Measurements from ENCODE around the gene LPAR5. TPM values are rescaled to one million over a fixed set of nuclear protein-coding genes. Genes with fewer than 3 reads are reported as not detected.

LPAR5 gene
- 4.1 TPM for total RNA-seq

- Histone ChIP-seq H3K4me1 (ENCODE audit: insufficient read depth, low read length) (peaks cover 80% of the 10 kb centered on the region), H3K9me3 (ENCODE audit: low read depth, low read length) (no peaks in the 10 kb centered on the region), H3K27me3 (ENCODE audit: insufficient read depth, low read length) (no peaks in the 10 kb centered on the region), H3K4me3 (ENCODE audit: low read length) (peak within 1 kb of the TSS; percentile 35)
These were observed at the start of gene LPAR5 for GRCh38 chr12:6635856-6636531. LPAR5 (minus strand) TSS chr12:6635959; CDS start chr12:6621248, 14,711 bp downstream.

- Histone ChIP-seq H3K4me3 (ENCODE audit: low read length) (no peak overlapping the region), H3K4me1 (ENCODE audit: insufficient read depth, low read length) (peaks cover 36% of the 10 kb centered on the region), H3K27me3 (ENCODE audit: insufficient read depth, low read length) (no peaks in the 10 kb centered on the region), H3K9me3 (ENCODE audit: low read depth, low read length) (no peaks in the 10 kb centered on the region)
These were observed 48.9 kb upstream of the LPAR5 start for GRCh38 chr12:6684609-6685008.

- Histone ChIP-seq H3K4me3 (ENCODE audit: low read length) (no peak overlapping the region), H3K9me3 (ENCODE audit: low read depth, low read length) (no peaks in the 10 kb centered on the region), H3K4me1 (ENCODE audit: insufficient read depth, low read length) (no peaks in the 10 kb centered on the region), H3K27me3 (ENCODE audit: insufficient read depth, low read length) (no peaks in the 10 kb centered on the region)
These were observed 41.2 kb upstream of the LPAR5 start for GRCh38 chr12:6676962-6677361.

GRCh38 chr12:6672143-6672542, 36.4 kb upstream of the LPAR5 start:
- no peaks in the 10 kb centered on the region for H3K4me1 ChIP-seq (ENCODE audit: insufficient read depth, low read length)
- H3K4me3 ChIP-seq (ENCODE audit: low read length): no peak overlapping the region
- H3K27me3 ChIP-seq (ENCODE audit: insufficient read depth, low read length): no peaks in the 10 kb centered on the region
- H3K9me3 ChIP-seq (ENCODE audit: low read depth, low read length): no peaks in the 10 kb centered on the region

GRCh38 chr12:6667559-6668210, 31.9 kb upstream of the LPAR5 start:
- Histone ChIP-seq H3K9me3 (ENCODE audit: low read depth, low read length) (no peaks in the 10 kb centered on the region), H3K4me3 (ENCODE audit: low read length) (no peak overlapping the region), H3K27me3 (ENCODE audit: insufficient read depth, low read length) (no peaks in the 10 kb centered on the region), H3K4me1 (ENCODE audit: insufficient read depth, low read length) (peaks cover 8% of the 10 kb centered on the region)

GRCh38 chr12:6666211-6666610, 30.5 kb upstream of the LPAR5 start:
- H3K4me3 ChIP-seq (ENCODE audit: low read length): no peak overlapping the region
- H3K4me1 ChIP-seq (ENCODE audit: insufficient read depth, low read length): peaks cover 21% of the 10 kb centered on the region
- no peaks in the 10 kb centered on the region for H3K9me3 ChIP-seq (ENCODE audit: low read depth, low read length)
- no peaks in the 10 kb centered on the region for H3K27me3 ChIP-seq (ENCODE audit: insufficient read depth, low read length)

- no peaks in the 10 kb centered on the region for H3K9me3 ChIP-seq (ENCODE audit: low read depth, low read length)
- no peak overlapping the region for H3K4me3 ChIP-seq (ENCODE audit: low read length)
These were observed 29.1 kb upstream of the LPAR5 start for GRCh38 chr12:6664902-6665301.

GRCh38 chr12:6662906-6663742, 27.4 kb upstream of the LPAR5 start, which contains the start of gene ING4:
ING4 (minus strand) TSS chr12:6663119; CDS start chr12:6663101, 18 bp downstream.
- Histone ChIP-seq H3K9me3 (ENCODE audit: low read depth, low read length) (no peaks in the 10 kb centered on the region), H3K4me3 (ENCODE audit: low read length) (peak within 1 kb of the TSS; percentile 66), H3K27me3 (ENCODE audit: insufficient read depth, low read length) (no peaks in the 10 kb centered on the region), H3K4me1 (ENCODE audit: insufficient read depth, low read length) (peaks cover 21% of the 10 kb centered on the region)

More at GRCh38 chr12:6664902-6665301, 29.1 kb upstream of the LPAR5 start:
- Histone ChIP-seq H3K27me3 (ENCODE audit: insufficient read depth, low read length) (no peaks in the 10 kb centered on the region), H3K4me1 (ENCODE audit: insufficient read depth, low read length) (peaks cover 21% of the 10 kb centered on the region)

- peaks cover 21% of the 10 kb centered on the region for H3K4me1 ChIP-seq (ENCODE audit: insufficient read depth, low read length)
- H3K27me3 ChIP-seq (ENCODE audit: insufficient read depth, low read length): no peaks in the 10 kb centered on the region
- peak overlapping the region; percentile 66 for H3K4me3 ChIP-seq (ENCODE audit: low read length)
- H3K9me3 ChIP-seq (ENCODE audit: low read depth, low read length): no peaks in the 10 kb centered on the region
These were observed 26.8 kb upstream of the LPAR5 start for GRCh38 chr12:6662602-6662905.

- no peaks in the 10 kb centered on the region for H3K27me3 ChIP-seq (ENCODE audit: insufficient read depth, low read length)
- no peaks in the 10 kb centered on the region for H3K9me3 ChIP-seq (ENCODE audit: low read depth, low read length)
- no peaks in the 10 kb centered on the region for H3K4me1 ChIP-seq (ENCODE audit: insufficient read depth, low read length)
- H3K4me3 ChIP-seq (ENCODE audit: low read length): no peak overlapping the region
These were observed 18.2 kb upstream of the LPAR5 start for GRCh38 chr12:6653987-6654386.

GRCh38 chr12:6653342-6653741, 17.6 kb upstream of the LPAR5 start:
- H3K4me3 ChIP-seq (ENCODE audit: low read length): no peak overlapping the region
- H3K4me1 ChIP-seq (ENCODE audit: insufficient read depth, low read length): no peaks in the 10 kb centered on the region
- H3K27me3 ChIP-seq (ENCODE audit: insufficient read depth, low read length): no peaks in the 10 kb centered on the region
- no peaks in the 10 kb centered on the region for H3K9me3 ChIP-seq (ENCODE audit: low read depth, low read length)

- H3K4me1 ChIP-seq (ENCODE audit: insufficient read depth, low read length): peaks cover 1% of the 10 kb centered on the region
- H3K4me3 ChIP-seq (ENCODE audit: low read length): no peak overlapping the region
- no peaks in the 10 kb centered on the region for H3K27me3 ChIP-seq (ENCODE audit: insufficient read depth, low read length)
- no peaks in the 10 kb centered on the region for H3K9me3 ChIP-seq (ENCODE audit: low read depth, low read length)
These were observed 16.6 kb upstream of the LPAR5 start for GRCh38 chr12:6652391-6652790.

GRCh38 chr12:6650832-6651231, 15.1 kb upstream of the LPAR5 start:
- Histone ChIP-seq H3K4me1 (ENCODE audit: insufficient read depth, low read length) (peaks cover 13% of the 10 kb centered on the region), H3K27me3 (ENCODE audit: insufficient read depth, low read length) (no peaks in the 10 kb centered on the region)

GRCh38 chr12:6647083-6647604, 11.4 kb upstream of the LPAR5 start, which contains the start of gene ACRBP:
ACRBP (minus strand) TSS chr12:6647432; CDS start chr12:6647366, 66 bp downstream.
- peaks cover 44% of the 10 kb centered on the region for H3K4me1 ChIP-seq (ENCODE audit: insufficient read depth, low read length)
- H3K4me3 ChIP-seq (ENCODE audit: low read length): peak within 1 kb of the TSS; percentile 39
- no peaks in the 10 kb centered on the region for H3K27me3 ChIP-seq (ENCODE audit: insufficient read depth, low read length)
- H3K9me3 ChIP-seq (ENCODE audit: low read depth, low read length): no peaks in the 10 kb centered on the region

More at GRCh38 chr12:6650832-6651231, 15.1 kb upstream of the LPAR5 start:
- Histone ChIP-seq H3K9me3 (ENCODE audit: low read depth, low read length) (no peaks in the 10 kb centered on the region), H3K4me3 (ENCODE audit: low read length) (no peak overlapping the region)
